Adrenal gland (tissue), 12 donors: ENCODE measurements around the gene MACROD2. TPM values are rescaled to one million over a fixed set of nuclear protein-coding genes. Genes with fewer than 3 reads are reported as not detected.

Source experiments
- DNase-seq, 7 donors: peaks; one replicate each; pipeline ENCODE4 v3.0.0-alpha.2; 2019 to 2020
- H3K27ac ChIP-seq, 5 donors: fragments of 200-600 bp; sonication (generic) in 4 of 5; 1 replicate in 3 of 5; 2 replicates in 2 of 5; pipeline versions ENCODE4 v1.5.1 to v1.8.0; 2016 to 2020; ENCODE audit warnings: mild to moderate bottlenecking in 1 of 5
- H3K27me3 ChIP-seq: fragments of 200-600 bp; 2 replicates; pipeline ENCODE4 v1.8.0; 2021
- H3K36me3 ChIP-seq, 2 donors: fragments of 200-600 bp; replicated peaks in 1 of 2; 1 replicate in 1 of 2; 2 replicates in 1 of 2; pipeline versions ENCODE4 v1.5.1 to v1.8.0; 2018 to 2022
- H3K4me1 ChIP-seq, 2 donors: fragments of 200-600 bp; replicated peaks in 1 of 2; 1 replicate in 1 of 2; 2 replicates in 1 of 2; pipeline versions ENCODE4 v1.5.1 to v1.8.0; 2018 to 2021
- H3K4me3 ChIP-seq, 4 donors: fragments of 200-600 bp; sonication (generic) in 3 of 4; one replicate each; pipeline ENCODE4 v1.5.1; 2016 to 2018
- H3K9me3 ChIP-seq, 3 donors: fragments of 200-600 bp; sonication (generic) in 1 of 3; replicated peaks in 1 of 3; 1 replicate in 2 of 3; 2 replicates in 1 of 3; pipeline versions ENCODE4 v1.5.1 to v1.8.0; 2016 to 2021
- POLR2A ChIP-seq, 2 donors: fragments of 450-650 bp; IDR thresholded peaks; one replicate each; pipeline ENCODE4 v1.6.1; 2017; ENCODE audit warnings: antibody characterized with exemption in 2 of 2, mild to moderate bottlenecking in 2 of 2, moderate library complexity in 1 of 2
- WGBS, 4 donors: extraction: QIAGEN DNeasy Blood & Tissue Kit in 2 of 4; methylation state at CpG; one replicate each; pipeline versions ENCODE4 v1.1.5 to v1.1.7; 2013 to 2017; 5-methylcytosine and 5-hydroxymethylcytosine counted together
- intact Hi-C, 2 donors: fragments of 100-400 bp; cut with DNase I; formaldehyde crosslinking; loops; one replicate each; pipeline versions ENCODE4 v1.14.1 to v1.15.0; 2022 to 2023
- polyA plus RNA-seq, 3 donors: library from polyadenylated mRNA; stranded (reverse); fragments of 200-250 nt in 2 of 3; fragments of 350-450 nt in 1 of 3; fragmentation: Illumina TruSeq in 1 of 3; extraction: RNeasy Lipid Tissue Mini Kit (QIAGEN cat#74804) in 1 of 3; gene quantifications; one replicate each; pipeline ENCODE4 v1.2.3, GENCODE V29; 2013 to 2014
- total RNA-seq, 9 donors: library from RNA; depleted of rRNA in 4 of 9; stranded (reverse); fragments of >200 nt in 4 of 9; fragments of 120-200 nt in 1 of 9; fragmentation: NEBNext Ultra II Directional in 1 of 9; extraction: Animal tissue kit (Norgen Biotek cat#: 25700) in 1 of 9; gene quantifications; one replicate each; pipeline versions ENCODE4 v1.1.0 to v1.2.4, GENCODE V29; 2013 to 2023
- TF ChIP-seq, protein P1 (sequence below), 6 experiments: fragments of 450-650 bp in 4 of 6; fragments of 200-600 bp in 2 of 6; sonication (generic) in 1 of 6; IDR thresholded peaks; 1 replicate in 5 of 6; 2 replicates in 1 of 6; pipeline versions ENCODE4 v1.5.1 to v1.8.0; 2016 to 2021; ENCODE audit warnings: antibody characterized with exemption in 6 of 6, mild to moderate bottlenecking in 2 of 6, moderate library complexity in 1 of 6
- donor health status: healthy with polysubstance abuse.
- donor health status: Bipolar disorder and iron deficiency.
- donor health status: DM: yes; HTN: yes; CAD: no.
- donor health status: DM: no; HTN: no; CAD: no.
- donor health status: DM: no; HTN: no; CAD: no.
- donor health status: DM: yes; HTN: yes; CAD: no.

MACROD2 gene
- total and polyA plus RNA-seq, 12 donors = 1.1 to 21.2 (median 6.4) TPM

DNA sequence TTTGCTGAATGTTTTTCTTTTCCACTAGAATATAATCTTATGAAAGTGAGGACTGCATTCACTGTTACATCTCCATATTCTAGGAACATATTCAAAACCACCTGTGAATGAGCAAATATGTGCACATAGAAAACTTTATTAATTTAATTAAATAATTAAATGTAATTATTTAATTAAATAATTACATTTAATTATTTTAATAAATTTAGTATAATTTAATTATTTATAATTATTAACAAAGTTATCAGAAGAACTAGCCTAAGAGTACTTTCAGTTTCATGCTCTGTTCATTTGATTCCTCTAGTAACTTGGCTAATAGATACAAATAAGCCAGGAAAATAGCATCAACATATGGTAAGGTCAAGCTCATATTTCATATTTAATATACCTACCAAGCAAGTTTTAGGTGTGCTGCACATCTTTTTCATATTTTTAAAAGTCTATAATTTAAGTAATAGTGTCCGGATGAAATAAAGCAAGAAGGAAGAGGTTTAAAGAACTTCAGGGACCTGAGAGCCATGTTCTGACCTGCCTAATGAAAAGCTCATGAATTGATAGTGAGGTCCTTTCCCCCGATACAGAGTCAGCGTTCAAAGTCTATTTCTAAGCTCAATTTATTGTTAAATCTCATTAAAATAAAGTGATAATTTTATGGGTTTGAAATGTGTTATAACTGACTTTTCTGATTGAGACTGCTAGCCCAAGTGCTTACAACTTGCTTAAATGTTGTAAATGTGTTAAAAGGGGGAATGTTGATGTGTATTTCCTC is 703.5 kb downstream of the MACROD2 start:
- Histone ChIP-seq H3K27ac (no peak overlapping the region), H3K4me3 (no peak overlapping the region), H3K9me3 (no peaks in the 10 kb centered on the region), H3K36me3 (no peaks in the 10 kb centered on the region), H3K4me1 (no peaks in the 10 kb centered on the region), H3K27me3 (no peaks in the 10 kb centered on the region)
- DNase-seq = no peak
- TF ChIP-seq, protein P1, sequence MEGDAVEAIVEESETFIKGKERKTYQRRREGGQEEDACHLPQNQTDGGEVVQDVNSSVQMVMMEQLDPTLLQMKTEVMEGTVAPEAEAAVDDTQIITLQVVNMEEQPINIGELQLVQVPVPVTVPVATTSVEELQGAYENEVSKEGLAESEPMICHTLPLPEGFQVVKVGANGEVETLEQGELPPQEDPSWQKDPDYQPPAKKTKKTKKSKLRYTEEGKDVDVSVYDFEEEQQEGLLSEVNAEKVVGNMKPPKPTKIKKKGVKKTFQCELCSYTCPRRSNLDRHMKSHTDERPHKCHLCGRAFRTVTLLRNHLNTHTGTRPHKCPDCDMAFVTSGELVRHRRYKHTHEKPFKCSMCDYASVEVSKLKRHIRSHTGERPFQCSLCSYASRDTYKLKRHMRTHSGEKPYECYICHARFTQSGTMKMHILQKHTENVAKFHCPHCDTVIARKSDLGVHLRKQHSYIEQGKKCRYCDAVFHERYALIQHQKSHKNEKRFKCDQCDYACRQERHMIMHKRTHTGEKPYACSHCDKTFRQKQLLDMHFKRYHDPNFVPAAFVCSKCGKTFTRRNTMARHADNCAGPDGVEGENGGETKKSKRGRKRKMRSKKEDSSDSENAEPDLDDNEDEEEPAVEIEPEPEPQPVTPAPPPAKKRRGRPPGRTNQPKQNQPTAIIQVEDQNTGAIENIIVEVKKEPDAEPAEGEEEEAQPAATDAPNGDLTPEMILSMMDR (IDR thresholded peaks at IDR 0.05) = no peak
- no peak for TF ChIP-seq POLR2A (IDR thresholded peaks at IDR 0.05)
- 73 to 86% (median 80%) methylated on average over 3 of the region's 3 CpGs for WGBS, 4 donors
- intact Hi-C loops = no loop called here

- H3K9me3 ChIP-seq = no peaks in the 10 kb centered on the region
- H3K36me3 ChIP-seq = no peaks in the 10 kb centered on the region
- TF ChIP-seq, protein P1 (IDR thresholded peaks at IDR 0.05) = no peak
- no peak for TF ChIP-seq POLR2A (IDR thresholded peaks at IDR 0.05)
- DNase-seq = no peak
- no peak overlapping the region for H3K27ac ChIP-seq
- H3K27me3 ChIP-seq = no peaks in the 10 kb centered on the region
- no peak overlapping the region for H3K4me3 ChIP-seq
- H3K4me1 ChIP-seq = no peaks in the 10 kb centered on the region
- intact Hi-C loops = no loop called here
Observed at GRCh38 chr20:14700639-14700960, 705.3 kb downstream of the MACROD2 start.

- 80 to 97% (median 91%) methylated on average over 4 of the region's 4 CpGs for WGBS, 4 donors
Observed at GRCh38 chr20:14701326-14701725, 706.0 kb downstream of the MACROD2 start.

GRCh38 chr20:14706555-14706954 is 711.2 kb downstream of the MACROD2 start:
- Histone ChIP-seq H3K27ac (no peak overlapping the region), H3K27me3 (no peaks in the 10 kb centered on the region), H3K36me3 (no peaks in the 10 kb centered on the region), H3K4me3 (no peak overlapping the region), H3K4me1 (no peaks in the 10 kb centered on the region), H3K9me3 (no peaks in the 10 kb centered on the region)
- TF ChIP-seq, protein P1 (IDR thresholded peaks at IDR 0.05) = no peak
- TF ChIP-seq POLR2A (IDR thresholded peaks at IDR 0.05) = no peak
- 76 to 95% (median 81%) methylated on average over 5 of the region's 5 CpGs for WGBS, 4 donors
- DNase-seq = no peak
- intact Hi-C loops = no loop called here

More at GRCh38 chr20:14701326-14701725, 706.0 kb downstream of the MACROD2 start:
- TF ChIP-seq, protein P1 (IDR thresholded peaks at IDR 0.05) = no peak
- no peak for TF ChIP-seq POLR2A (IDR thresholded peaks at IDR 0.05)
- Histone ChIP-seq H3K4me1 (no peaks in the 10 kb centered on the region), H3K36me3 (no peaks in the 10 kb centered on the region), H3K9me3 (no peaks in the 10 kb centered on the region), H3K4me3 (no peak overlapping the region), H3K27me3 (no peaks in the 10 kb centered on the region), H3K27ac (no peak overlapping the region)
- no peak for DNase-seq
- intact Hi-C loops = no loop called here
